Epidermal melanocyte (primary cell): ENCODE measurements around the gene CD48.

Experiments used
- DNase-seq: peaks from one replicate; pipeline ENCODE4 v3.0.0; 2011; ENCODE audit warnings: low spot score; ENCODE audit not compliant: insufficient read length

CD48 gene

DNA sequence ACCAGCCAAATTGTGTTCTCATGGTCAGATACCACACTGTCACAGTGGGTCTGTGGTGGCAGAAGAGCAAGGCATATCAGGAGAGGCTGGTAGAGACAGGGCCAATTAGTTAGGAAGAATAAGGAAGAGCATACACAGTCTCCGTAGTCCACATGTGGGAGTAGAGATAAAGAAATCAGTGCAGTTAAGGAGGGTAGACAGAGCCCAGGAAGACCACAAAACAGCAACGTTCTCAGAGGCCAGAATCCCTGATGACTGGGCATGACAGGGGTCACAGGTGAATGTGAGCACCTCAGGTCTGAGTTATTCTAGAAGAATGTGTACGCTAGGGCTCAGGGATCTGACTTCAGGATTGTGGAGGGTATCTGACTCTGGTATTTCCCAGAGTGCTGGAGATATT, 31.7 kb downstream of the CD48 start:
- DNase-seq, result no peak

GRCh38 chr1:160676869-160677597, 34.6 kb downstream of the CD48 start:
- no peak for DNase-seq

DNA sequence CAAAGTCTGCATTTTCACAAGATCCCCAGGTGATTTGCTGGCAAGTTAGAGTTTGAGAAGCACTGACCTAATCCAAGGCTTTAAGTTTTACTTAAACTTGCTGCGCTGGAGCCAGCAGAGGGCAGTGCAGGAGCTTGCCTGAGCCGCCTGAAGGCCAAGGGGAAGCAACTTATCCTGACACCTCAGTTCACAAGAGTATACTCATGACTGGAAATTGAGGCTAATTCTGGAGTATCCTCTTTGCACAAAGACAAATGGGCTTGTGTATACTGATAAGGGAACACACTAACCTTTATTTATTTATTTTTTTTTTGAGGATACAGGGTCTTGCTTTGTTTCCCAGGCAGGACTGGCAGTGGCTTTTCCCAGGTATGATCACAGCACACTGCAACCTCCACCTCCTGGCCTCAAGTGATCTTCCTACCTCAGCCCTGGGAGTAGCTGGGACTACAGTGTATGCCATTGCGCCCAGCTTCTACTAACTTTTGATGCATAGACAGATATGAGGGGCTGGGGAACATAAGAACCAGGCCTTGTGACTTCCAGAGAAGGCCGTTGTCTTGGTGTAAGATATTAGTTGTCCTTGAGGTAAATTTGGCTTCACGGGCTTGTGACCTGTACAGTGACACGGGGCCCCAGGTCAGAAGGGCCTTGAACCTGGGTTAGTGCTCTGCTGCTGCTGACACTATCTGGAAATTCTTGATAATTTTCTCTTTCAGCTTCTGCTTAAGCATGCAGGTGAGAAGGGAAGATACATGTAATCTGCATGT, 35.8 kb downstream of the CD48 start:
- peak; percentile 59 for DNase-seq

GRCh38 chr1:160674415-160674814, 37.2 kb downstream of the CD48 start:
- no peak for DNase-seq

DNA sequence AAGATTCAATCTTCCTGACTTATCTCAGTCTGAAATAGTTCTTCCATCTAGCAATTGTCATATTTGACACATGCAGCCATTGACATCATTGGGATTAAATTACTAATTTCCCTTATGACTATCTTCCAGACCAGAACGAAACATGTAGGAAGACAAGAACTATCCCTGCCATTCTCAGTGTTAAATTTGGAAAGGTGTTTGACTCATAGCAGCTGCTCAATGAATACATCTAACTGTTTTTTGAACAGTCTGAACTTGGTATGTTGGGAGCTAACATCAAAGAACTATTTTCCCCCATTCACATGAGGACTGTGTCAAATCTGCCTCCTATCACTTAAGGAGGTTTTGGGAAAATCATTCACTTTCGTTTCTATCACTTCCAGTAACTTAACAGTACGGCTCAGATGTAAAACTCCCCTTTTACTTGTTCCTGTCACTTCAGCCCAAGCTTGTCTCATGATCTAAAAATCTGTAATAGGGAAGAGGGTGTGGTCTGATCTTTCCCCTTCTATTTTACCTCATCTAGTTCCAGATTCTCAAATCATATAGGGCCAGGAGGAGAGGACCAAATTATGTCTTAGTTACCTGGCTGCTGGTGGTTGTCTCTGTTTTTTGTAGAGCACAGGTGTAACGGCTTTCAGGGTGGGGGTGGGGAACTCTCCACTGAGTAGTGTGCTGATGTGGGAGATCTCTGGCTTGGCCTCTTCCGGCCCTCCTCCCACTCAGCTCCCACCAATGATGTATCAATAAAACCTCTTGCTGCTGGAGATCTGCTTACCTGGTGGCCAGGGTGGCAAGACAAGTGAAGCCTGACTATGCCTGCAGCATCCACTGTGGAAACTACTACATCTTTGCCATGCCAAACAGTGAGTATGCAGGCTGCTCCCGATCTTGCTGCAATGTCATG, 38.6 kb downstream of the CD48 start:
- no peak for DNase-seq

DNA sequence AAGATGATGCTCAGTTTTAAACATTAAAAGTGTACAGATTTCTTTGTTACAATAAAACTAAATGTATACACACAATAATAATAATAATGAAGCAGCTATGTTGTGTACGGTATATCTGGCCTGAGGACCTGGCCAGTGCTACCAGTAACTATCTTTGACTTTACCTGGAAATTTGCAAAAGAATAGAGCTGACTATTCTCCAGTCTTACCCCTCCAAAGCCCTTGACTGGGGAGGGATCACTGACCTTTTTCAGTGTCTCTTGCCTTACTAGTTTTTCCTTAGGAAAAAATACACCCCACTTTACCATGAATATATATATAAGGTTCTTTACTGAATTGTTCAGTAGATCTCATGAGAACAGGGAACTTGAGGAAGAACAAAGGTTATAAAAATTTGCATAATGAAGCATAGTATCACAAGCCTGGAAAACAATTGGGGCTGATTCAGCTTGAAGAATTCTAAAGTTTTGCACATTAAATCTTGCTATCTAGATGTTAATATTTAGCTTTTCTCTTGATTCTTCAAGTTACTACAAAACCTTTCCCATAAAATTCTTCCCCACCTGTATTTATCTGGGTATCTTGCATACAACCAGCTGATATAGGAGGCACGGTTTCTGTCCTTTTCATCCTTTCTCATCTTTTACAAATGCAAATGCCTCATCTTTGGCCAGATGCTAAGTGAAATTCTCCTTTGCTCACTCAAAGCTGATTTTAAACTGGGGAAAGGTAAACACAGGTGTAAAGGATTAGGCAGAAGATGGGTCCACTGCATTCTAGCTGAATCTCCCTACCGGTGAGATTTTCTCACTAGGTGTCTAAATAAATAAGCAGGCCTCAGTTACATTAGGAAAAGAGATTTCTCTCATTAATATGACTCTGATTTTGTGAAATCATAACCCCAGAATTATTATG, 39.8 kb downstream of the CD48 start:
- no peak for DNase-seq

- no peak for DNase-seq
Measured at GRCh38 chr1:160670701-160671100, 40.9 kb downstream of the CD48 start.

GRCh38 chr1:160669802-160670201, 41.8 kb downstream of the CD48 start:
- DNase-seq, result no peak

DNA sequence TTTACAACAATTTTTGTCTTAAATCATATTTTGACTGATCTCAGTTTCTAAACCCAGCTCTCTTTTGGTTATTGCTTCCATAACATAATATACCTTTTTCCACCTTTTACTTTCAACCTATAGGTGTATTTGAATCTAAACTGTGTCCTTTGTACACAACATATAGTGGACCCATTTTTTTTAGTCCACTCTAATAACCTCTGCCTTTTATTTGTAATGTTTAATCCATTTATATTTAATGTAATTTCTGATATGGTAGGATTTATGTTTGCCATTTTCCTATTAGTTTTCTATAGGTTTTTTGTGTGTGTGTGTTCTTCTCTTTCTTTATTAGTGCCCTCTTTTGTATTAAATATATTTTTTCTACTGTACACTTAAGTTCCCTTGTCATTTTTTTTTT, 42.3 kb downstream of the CD48 start:
- no peak for DNase-seq

DNA sequence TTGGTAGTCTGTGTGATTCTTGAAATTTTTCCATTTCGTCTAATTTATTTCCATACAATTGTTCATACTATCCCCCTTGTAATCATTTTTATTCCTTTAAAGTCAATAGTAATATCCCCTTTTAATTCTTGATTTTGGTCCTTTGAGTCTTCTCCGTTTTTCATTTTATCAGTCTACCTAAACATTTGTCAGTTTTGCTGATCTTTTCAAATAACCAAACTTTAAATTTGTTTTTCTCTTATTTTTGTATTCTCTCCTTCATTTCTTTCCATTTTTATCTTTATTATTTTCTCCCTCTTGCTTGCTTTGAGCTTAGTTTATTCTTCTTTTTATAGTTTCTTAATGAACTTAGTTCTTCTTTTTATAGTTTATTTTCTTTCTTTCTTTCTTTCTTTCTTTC, 43.7 kb downstream of the CD48 start:
- no peak for DNase-seq

DNA sequence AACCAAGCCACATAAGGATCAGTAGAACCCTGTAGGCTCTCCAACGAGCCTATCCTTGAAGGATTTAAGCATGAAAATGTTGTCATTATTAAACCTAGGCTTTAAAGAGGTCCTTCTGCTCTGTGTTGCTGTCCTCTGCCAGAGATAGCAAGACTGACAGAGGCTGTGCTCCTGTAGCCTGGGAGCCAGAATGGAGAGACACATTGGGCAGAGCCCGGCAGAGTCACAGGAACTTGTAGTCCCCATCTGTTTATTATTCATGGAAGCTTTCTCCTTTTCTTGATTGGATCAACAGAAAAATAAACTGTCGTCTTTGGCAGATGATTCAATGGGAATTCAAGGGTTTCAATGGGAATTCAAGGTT, 45.6 kb downstream of the CD48 start:
- no peak for DNase-seq

GRCh38 chr1:160665330-160666078, 46.1 kb downstream of the CD48 start:
- DNase-seq, result no peak

DNA sequence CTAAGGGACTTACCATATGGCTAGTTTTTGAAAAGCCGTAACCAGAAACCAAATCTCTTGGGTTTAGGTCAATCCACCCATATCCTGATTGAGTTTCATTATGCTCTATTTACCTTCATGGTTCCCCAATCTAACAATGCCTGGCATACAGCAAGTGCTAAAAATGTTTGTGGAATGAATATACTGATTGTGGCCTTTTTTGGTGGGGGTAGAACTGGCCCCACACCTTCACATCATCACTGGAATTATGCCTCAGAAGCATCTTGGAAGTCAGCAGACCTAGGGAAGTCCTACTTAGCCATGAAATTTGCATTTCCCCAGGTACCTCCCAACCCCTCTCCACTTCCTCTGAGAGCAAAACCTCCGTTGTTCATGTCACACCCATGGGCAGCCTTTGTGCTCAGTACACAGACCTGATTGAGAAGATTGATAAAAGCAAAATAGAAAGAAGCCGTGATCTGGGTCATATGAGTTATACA, 47.0 kb downstream of the CD48 start:
- no peak for DNase-seq

DNA sequence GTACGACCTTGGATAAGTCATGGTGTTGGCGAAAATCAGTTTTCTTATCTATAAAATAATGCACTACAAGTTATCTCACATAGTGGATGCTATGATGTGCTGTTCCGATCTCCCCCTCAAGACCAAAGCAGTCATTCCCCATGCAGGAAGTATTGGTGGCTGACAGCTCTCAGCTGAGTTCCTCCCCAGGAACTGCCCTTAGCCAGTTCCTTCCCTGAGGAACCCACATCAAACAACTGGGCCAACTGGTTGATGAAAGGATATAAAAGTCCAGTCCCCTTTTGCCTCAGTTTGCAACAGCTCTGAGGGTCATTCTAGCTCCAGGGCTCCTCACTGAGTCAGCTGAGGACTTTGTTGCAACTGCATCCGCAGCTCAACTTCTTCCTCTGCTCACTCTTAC, 48.7 kb downstream of the CD48 start:
- DNase-seq, result no peak

DNA sequence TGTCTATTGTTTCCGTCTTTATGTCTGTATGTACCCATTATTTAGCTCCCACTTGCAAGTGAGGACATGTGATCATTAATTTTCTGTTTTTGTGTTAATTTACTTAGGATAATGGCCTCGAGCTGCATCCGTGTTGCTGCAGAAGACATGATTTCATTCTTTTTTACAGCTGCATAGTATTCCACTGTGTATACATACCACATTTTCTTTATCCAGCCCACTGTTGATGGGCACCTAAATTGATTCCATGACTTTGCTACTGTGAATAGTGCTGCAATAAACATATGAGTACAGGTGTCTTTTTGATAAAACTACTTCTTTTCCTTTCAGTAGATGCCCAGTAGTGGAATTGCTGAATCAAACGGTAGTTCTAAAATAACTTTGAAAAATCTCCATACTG, 52.1 kb downstream of the CD48 start:
- no peak for DNase-seq

- DNase-seq, result no peak
Measured at GRCh38 chr1:160658814-160659193, 52.8 kb downstream of the CD48 start.

- no peak for DNase-seq
Measured at GRCh38 chr1:160658162-160658813, 53.3 kb downstream of the CD48 start.

GRCh38 chr1:160657250-160657781, 54.3 kb downstream of the CD48 start:
- DNase-seq, result no peak

- no peak for DNase-seq
Measured at GRCh38 chr1:160656737-160657136, 54.9 kb downstream of the CD48 start.
